EH (cell line): ENCODE data around the gene JPT2.
A peak's percentile ranks its signal among the peaks of the same experiment; 100 is the strongest.

Experiments
- DNase-seq: peaks from one replicate; pipeline ENCODE4 v3.0.0-alpha.2; 2015; ENCODE audit warnings: low read depth

JPT2 gene

DNA sequence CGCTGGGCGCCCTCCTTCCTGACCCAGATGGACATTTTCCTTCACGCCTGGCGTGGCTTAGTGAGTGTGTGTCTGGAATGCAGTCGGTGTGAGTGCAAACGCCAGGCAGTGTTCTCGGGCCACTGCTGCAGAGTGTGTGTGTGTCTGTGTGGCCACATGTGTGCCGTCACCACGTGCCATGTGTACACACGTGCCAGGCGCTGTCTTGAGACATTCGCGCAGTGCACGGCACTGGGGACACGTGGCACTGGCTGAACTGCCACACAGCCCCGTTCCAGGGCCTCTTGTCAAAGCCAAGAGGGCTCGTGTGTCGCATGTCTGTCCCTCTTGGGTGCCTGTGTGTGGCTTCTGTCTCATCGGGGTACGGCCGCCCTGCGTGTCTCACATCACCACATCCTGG lies 56.7 kb downstream of the JPT2 start:
- no peak for DNase-seq

DNA sequence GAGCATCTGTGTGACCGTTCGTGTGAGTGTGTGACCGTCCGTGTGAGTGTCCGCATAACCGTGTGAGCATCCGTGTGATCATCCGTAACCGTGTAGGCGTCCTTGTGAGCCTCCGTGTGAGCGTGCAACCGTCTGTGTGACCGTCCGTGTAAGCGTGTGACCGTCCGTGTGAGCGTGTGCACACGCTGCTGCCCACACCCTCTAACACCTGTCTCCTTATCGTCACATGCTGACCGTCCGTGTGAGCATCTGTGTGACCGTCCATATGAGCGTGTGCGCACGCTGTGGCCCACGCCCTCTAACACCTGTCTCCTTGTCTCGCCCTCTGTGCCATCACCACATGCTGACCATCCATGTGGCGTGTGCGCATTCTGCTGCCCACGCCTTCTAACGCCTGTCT lies 62.2 kb downstream of the JPT2 start:
- DNase-seq, result no peak

DNA sequence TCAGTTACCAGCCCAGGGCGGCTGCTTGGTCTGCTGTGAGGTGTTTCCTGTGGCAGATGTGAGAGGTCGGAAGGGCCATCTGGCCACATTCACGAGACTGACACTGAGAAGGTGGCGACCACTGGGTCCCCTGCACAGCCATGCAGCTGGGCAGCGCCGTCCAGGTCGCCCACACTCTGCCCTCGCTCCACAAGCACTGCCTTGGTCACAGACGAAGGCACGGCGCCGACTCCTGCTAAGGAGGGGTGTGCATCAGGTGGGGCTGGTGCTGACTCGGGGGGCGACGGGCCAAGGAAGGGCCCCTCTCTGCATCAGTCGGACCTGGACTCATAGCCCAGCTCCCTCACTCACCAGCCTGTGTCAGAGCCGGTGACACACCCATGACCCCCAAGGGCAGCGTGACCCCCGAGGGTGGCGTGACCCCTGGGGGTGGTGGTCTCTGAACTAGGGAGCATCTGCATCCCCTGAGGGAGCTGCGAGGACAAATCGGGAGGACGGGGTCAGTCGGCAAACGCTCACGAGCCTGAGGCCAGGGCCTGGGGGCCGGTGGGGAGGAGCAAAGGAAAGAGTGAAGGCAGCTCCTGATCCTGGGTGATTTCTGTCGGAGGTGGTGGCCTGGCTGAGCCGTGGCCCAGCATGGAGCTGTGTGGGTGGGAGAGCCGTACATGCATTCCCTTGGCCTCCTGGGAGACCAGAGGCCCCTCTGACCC lies 62.9 kb downstream of the JPT2 start:
- no peak for DNase-seq

DNA sequence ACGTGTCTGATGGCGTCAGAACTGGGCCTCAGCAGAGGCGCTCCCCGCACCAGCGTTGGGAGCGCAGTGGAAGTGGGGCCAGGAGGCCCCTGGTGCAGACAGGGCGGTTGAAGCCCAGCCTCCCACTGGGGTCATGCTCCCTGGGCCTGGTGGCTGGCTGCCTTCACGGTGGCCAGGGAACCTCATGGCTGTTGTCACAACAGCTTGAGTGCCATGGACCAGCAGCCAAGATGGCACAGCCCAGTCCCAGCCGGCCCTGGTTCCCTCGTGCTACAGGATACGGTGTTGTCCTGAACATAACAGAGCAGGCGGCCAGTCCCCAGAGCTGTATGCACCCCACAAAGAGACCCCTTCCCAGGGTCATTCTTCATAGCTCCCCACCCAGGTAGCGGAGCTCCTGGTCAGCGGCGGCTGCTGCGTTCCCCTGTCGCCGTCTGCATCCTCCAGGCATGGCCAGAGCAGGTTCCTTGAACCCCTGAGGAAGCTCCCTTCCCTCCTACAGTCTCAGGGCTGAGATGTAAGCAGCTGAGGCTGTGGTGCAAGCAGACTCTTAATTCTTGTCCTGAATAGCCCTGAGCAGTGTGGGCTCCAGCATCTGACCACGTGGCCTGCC lies 63.6 kb downstream of the JPT2 start:
- DNase-seq, result no peak

DNA sequence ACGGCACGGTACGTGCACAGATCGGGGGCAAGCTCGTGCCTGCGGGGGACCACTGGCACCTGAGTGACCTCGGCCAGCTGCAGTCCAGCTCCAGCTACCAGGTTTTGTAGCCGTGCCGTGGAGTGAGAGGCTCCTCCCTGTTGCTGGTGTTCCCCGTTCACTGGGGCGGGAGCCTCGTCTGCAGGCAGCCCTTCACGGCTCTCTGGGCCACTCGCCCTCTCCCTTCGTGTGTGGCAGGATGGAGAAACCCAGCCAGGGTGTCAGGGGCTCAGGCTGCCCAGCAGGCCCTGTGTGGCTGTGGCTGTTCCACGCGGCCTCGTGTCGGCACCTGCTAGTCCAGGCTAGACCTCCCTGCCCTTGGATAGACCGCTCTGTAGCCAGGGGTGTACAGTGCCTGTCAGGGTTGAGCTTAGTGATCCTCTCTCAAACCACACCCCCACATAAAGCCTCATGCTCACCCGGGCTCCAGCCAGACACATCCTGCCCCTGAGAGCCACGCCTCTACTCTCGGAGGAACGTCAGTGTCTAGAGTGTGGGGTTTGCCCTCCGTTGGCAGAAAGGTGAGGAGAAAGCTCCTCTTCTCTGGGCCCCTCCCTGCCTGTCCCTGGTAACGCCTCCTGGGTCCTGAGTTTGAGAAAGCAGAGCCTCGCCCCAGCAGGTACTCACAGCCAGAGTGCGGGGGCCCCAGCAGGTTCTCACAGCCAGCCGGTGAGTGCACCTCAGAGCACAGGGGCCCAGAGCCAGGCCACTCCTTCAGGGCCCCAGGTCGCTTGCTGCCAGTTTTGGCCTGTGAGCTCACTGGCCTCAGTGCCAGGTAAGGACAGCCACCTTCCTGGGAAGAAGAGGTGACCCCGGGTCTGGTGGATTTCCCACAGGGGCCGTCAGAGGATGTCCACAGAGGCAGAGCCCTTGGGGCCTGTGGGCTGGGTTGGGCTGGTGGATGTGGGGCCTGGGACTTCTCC lies 65.6 kb downstream of the JPT2 start:
- DNase-seq, result no peak

DNA sequence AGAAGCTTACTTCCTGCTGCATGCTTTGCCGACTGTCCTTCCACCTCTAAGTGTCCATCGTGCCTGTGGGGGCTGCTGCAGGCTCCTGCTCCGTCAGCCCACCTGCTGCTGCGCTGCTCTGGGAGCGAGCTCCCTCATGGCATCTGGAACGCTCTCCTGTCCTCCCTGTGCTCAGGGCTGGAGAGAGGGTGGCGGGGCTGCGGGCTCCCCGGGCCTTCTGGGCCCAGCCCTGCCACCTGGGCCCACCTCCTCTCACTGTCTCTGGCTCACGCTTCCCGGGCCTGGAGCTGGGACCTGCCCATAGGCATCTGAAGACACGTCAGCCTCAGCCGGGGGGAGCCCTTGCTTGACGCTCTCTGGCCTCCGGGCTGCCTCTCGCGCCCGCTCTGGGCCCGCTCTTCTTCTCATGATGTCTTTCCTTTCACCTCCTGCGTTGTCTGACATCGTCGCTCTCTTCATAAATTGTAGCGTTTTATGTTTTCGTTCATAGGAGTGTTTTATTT lies 66.3 kb downstream of the JPT2 start:
- no peak for DNase-seq

DNA sequence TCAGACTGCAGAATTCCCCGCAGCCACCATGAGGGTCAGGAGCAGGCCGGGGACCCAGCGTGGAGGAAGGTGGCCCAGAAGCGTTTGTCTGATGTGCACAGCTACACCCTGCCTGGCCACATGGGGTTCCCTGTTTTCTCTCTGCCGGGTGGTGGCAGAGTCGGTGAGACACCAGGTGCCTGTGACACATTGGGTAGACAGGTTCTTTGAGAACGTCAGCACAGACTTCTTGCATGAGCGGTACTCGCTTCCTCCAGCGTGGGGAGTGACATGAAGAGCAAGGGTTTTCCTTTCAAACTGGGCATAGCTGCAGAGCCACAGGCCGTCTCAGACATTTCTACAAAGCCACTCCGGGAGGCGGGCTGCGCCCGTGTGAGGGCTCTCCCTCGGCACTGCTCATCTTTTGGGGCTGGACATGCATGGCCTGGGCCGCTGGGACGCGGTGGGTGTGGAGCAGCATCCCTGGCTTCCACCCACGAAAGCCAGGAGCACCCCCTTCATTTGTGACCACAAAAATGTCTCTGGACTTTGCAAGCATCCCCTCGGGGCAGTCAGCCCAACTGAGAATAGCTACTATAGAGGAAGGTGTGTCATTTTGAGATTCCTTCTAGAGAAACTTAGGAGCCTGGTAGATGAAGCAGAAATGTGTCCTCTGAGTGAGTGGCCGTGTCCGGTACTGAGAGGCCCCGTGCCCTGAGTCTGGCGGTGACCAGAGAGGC lies 67.3 kb downstream of the JPT2 start:
- peak; percentile 96 for DNase-seq

DNA sequence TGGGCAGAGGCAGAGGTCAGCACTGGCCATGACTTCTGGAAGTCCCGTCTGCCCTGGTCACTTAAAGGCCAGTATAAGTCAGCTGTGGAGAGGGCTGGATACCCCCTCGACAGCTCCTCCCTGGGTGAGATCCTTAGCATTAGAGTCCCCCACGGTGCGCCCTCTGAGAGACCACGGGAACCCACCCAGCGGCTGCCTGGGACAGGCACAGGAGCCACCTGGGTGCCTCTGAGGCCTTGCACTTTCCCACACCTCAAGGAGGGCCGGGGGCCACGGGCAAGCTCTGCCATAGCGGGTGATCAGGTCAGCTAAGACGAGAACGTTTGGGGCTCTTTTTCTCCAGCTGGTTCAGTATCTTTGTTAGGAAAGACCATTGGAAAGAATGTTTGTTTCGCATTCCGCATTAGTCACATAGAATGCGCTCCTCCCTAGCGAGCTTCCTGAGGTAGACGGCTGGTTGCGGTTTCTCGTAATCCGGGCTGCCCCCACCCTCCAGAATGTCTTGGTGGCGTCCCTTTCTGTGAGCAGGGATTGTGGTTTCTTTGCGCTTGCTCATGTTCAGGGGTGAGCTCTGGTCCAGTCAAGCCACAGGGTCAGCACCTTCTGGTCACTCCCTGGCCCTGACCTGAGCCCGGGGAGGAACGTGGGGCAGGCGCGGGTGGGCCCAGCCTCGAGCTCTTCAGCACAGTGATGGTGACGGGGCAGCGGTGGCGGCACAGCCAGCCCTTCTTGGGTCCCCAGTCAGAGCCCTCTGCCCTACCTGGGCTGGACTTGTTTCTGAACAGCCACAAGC lies 68.0 kb downstream of the JPT2 start:
- peak; percentile 88 for DNase-seq

DNA sequence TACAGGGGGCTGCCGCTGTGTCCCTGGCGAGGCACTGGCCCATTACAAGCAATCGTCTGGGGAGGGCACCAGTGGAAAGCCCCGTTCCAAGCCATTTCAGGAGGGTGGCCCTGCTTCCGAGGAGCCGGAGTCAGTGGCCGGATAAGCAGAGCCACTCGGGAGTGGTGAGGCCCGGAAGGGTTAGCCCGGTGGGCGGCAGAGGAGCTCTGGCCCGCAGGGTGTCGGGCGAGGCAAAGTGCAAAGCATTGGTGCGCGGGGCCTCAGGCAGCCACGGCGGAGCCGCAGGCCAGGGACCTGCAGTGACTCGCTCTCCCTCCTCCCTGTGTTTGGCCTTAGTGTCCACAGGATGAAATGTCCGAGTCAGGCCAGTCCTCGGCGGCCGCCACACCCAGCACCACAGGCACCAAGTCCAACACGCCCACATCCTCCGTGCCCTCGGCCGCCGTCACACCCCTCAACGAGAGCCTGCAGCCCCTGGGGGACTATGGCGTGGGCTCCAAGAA lies 68.7 kb downstream of the JPT2 start:
- DNase-seq, result peak; percentile 58

DNA sequence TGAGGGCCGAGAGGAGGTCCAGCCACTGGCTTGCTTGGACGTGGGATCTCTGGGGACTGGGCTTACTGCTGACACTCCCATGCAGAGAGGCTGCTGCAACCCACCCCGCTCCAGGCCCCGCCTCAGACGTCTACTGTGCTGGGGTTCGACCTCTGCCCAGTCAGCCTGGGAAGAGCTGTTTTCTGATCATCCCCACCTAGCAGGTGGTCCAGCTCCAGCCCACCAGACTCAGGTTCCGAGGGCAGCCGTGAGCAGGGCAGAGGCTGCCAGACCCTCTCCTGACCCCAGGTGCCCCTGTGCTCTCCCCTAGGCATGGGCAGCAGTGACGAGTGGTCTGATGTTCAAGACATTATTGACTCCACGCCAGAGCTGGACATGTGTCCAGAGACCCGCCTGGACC lies 69.9 kb downstream of the JPT2 start:
- no peak for DNase-seq

DNA sequence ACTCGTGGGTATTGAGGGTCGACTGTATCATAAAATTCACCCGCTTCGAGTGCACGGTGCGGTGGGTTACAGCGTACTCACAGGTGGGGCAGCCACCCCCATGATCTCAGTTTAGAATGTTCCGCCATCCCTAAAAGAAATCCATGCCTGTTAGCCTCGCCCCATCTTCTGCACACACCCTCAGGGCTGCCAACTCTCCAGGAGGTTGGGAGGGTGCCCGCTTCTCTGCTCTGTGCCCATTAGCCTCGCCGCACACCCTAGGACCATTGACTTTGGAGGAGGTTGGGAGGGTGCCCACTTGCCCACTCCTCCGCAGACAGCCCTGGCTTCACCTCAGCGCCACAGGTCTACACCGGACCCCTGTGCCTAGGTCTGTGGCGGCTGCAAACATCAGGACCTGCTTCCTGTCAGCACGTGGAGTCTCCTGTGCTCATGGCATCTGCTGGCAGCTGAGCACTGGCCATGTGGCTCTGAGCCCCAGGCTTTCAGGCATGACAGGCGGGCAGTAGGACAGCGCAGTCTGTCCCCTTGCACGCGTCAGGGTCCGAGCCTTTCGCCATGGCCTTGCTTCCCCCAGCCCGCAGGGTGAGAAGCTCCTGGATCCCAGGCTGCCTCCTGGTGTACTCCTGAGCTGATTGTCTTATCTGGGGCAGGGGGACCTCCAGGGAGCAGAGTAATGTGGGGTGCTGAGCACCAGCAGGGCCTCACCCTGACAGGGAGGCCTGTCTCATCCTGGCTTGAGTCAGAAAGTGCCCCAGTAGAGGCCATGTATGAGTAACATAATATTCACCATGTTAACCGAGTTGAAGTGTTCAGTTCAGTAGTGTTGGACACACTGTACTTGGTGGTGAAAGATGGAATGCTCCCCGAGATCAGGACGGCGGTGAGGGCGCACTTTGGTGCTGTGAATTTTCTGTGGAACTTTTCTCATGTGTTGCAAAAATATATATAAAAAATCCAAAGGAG lies 71.4 kb downstream of the JPT2 start:
- no peak for DNase-seq
